ELF-1 (cell line): Measurements from ENCODE around the gene PNMA8A.
"Not testable (repeated sequence)": the region's sequence is repeated elsewhere in the genome, so short reads cannot be mapped to it uniquely, and the experiment has no call there.

Experiments used
- DNase-seq: peaks from one replicate; pipeline ENCODE4 v3.0.0-alpha.2; 2016; ENCODE audit warnings: low read depth, low spot score

The PNMA8A gene, protein sequence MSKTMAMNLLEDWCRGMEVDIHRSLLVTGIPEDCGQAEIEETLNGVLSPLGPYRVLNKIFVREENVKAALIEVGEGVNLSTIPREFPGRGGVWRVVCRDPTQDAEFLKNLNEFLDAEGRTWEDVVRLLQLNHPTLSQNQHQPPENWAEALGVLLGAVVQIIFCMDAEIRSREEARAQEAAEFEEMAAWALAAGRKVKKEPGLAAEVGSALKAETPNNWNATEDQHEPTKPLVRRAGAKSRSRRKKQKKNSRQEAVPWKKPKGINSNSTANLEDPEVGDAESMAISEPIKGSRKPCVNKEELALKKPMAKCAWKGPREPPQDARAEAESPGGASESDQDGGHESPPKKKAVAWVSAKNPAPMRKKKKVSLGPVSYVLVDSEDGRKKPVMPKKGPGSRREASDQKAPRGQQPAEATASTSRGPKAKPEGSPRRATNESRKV

DNA sequence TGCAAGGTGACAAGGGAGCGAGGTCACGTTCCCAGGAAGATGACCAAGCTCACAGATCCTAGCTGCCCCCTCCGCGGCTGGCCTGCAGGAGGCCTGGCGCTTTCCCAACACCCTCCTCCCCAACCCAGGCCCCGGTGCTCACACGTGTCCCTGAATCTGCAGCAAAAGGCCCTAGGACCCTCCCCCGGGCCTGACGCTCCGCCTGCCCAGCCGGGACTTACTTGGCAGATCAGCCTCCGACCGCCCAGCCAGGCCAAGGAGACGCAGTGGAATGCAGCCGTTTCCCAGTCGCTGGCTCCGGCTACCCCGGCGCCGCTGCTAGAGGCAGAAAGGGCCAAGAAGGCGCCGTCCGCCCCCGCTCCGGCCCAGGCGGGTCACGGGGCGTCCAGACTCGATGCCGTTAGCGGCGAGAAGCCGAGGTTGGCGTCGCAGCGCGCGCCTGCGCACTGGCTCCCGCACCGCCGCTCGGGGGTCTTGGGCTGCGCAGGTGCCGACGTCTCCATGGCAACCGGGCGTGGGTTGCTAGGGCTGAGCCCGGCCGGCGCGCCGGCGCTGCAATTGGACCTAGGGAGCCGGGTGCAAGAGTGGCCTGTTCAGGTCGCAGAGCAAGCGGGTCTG lies at the start of gene PNMA8A:
PNMA8A (minus strand) TSS at position 448 of the 618 bp plus-strand sequence. CDS start 528 bp downstream, outside the sequence.
- peak; percentile 95 for DNase-seq

DNA sequence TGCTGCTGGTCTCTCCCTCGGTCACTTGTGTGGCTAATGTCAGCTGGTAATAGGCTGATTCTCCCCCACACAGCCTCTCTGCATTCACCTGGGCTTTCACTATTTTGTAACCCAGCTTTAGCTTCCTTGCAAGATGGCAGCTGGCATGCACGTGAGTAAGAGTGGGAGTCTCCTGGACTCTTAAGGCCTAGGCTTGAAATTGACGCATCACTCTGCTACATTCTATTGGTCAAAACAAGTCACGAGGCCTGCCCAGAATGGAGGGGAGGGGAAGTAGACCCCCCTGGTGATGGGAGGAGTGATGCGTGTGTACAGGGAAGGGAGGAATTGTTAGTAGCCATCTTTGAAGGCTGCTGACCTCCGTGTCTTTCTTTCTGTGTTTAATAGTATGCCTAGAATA lies 49.3 kb upstream of the PNMA8A start:
- DNase-seq, result peak; percentile 45

DNA sequence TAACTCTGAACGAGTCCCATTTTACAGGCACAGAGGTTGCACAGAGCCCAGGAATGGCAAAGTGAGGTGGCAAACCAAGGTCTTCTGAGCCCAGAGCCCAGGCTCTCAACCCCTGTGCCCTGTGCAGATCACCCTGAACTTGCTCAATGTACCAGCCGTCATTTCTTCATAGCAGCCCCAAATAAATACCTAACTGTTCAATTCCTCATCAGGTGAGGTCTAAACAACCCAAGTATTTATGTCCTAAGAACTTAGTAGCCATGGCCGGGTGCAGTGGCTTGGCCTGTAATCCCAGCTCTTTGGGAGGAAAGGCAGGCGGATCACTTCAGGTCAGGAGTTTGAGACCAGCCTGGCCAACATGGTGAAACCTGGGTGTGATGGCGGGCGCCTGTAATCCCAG lies 46.1 kb upstream of the PNMA8A start:
- DNase-seq, result no peak

DNA sequence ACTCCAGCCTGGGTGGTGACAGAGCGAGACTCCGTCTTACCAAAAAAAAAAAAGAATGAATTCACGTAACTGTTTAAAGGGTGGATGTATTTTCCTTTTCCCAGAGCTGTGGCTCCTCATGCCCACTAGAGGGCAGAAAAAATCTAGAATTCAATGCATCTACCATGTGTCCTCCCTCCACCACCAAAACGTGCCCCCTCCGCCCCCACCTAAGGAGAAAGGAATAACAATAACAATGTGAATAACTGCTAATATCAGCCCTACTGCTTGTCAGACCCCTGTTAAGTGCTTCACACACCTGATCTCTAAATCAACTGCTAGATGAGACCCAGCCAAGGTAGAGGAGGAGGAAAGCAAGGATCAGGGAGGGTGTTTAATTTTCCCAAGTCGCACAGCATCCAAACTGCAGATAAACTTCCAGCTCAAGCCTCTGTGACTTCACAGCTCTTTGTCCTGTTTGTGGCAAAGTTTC lies 44.6 kb upstream of the PNMA8A start:
- DNase-seq, result no peak

DNA sequence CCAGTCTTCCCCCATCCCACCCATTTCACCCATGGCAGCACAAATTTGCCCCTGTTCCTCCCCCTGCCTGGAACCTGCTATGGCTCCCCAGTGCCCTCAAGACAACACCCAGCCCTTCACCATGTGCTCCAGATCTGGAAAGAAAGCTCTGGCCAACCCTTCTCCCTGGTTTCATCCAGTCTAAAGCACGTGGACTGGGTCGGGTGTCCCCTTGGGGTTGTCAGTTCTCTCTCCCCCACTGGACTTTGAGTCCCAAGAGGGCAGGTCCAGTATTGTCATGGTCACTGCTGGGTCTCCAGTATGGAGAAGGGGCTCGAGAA lies 43.9 kb upstream of the PNMA8A start:
- no peak for DNase-seq

DNA sequence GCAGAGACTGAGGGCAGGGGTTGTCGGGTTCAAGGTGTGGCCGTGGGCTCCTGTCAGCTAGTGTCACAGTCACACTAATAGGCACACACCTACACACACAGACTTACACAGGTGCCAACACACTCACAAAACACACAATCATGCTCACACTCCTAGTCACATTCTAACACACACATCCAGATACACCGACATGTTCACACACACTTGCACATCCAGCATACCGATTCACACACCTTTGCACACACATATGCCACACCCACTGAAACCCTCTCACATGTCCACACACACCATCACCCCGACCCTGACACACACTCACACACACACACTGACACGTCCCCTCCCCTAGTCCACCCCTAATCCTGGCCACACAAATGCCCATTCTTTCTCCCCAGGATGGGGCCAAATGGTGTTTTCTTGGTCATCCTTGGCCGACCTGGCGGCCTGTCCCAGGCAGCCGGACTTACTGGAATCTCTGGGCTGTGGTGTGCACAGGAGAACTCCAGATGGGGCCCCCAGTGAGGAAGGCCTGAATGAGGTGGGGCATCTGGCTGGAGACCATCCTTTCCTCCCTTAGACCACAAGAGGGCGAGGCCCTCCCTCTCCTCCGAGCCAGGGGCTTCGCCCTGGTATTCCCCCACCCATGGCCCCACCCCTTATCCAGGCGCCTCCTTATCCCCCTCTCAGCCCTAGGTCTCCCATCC lies 43.4 kb upstream of the PNMA8A start:
- no peak for DNase-seq

DNA sequence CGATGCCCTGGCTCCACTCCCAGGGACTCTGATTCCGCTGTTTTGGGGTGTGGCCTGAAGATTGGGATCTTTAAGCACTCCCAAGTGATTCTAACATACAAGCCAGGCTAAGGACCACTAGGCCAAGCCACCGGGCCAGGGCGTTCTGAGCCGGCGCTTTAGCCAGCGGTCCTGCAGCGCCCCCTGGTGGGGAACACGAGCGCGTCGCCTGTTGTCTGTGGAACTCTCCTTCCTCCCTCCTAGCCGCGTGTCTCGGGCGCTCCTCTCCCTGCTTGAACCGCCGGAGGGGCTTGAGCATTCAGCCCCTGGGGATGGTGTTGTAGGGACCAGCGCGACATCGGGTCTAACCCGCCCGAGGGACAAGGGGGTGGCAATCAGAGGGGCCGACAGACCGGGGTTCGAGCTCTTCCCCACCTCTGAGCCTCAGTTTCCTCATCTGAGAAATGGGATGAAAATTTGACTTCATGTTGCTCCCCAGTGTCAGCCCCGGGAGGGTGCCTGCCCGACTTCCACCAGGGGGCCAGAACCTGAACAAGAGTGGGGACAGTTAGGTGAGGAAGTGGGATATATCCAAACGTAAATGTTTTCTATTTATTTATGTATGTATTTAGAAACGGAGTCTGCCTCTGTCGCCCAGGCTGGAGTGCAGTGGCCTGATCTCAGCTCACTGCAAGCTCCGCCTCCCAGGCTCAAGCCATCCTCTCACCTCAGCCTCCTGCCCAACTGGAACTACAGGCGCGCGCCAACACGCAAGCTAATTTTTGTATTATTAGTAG lies 42.3 kb upstream of the PNMA8A start:
- peak; percentile 86 for DNase-seq

DNA sequence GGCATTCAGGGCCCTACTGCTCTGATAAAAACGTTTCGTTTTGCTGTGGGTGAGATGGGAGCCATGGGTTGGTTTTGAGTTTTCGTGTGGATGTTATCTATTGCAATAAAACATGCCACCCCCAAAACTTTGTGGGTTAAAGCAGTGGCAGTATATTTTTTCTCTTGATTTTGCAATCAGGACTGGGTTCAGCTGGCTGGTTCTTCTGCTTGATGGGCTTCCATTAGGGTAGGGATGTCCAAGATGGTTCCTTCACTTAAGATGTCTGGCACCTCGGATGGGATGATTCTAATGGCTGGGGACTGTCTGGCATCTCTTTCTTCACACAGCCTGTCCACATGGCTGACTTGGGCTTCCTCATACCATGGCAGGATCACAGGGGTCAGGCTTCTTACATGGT lies 39.9 kb upstream of the PNMA8A start:
- DNase-seq, result no peak

DNA sequence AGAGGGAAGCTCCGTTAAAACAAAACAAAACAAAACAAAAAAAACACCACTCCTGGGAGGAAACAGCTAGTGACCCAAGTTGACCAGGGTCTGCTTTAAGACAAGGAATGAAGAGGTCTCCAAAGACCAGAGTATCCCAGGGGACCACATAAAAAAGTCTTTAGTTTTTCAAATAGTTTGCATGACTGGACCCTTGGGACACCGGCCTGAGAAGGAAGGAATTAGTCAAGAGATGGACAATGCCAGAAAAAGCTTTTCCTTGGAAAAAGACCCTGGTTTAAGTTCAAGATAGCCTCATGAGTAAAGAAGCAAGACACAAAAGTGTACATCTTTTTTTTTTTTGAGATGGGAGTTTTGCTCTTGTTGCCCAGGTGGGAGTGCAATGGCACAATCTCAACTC lies 36.8 kb upstream of the PNMA8A start:
- no peak for DNase-seq

DNA sequence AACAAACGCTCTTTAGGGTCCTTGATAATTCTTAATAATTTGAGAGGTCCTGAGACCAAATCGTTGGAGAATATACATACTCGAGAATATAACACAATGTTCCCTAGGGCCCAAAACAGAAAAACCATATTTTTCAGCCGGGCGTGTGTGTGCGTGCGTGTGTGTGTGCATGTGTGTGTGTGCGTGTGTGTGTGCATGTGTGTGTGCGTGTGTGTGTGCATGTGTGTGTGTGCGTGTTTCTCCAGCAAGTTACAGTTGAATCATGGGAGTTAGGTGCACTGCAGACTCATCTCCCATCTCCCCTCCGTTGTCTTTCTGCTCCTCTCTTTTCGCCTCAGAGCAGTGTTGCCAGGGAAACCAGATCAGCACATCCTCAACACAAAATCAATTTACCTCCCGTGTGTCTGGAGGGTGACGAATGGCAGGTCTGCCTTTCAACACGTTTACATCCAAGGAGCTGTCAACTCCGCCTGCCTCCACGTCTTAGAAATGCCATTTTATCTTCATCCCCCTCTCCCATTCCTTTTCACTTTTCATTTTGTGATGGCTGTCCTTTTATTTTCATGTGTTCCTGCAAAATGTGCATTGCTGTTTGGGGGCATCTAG lies 32.6 kb upstream of the PNMA8A start:
- DNase-seq, result peak; percentile 43

DNA sequence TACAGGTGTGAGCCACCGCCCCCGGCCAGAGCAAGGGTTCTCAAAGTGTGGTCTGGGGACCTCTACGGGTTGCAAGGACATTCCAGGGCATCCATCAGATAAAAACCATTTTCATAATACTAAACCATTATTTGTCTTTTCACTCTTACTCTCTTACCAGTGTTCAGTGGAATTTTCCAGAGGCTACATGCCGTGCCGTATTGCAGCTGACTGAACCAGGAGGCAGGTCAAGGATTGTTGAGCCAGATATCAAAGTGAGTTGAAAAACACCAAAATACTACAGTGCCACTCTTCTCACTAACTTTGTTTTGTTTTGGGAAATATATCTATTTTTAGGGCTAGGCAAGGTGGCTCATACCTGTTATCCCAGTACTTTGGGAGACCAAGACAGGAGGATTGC lies 31.5 kb upstream of the PNMA8A start:
- DNase-seq, result no peak

DNA sequence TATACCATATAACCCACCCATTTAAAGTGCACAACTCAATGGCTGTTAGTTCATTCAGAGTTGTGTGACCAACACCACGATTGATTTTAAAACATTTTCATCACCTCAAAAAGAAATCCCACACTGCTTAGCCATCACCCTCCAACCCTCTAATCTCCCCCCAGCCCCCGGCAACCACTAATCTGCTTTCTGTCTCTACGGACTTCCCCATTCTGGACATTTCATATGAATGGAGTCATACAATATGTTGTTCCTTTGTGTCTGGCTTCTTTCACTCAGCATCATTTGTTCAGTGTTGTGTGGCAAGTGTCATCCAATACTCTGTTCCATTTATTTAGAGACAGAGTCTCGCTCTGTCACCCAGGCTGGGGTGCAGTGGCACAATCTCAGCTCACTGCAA lies 28.3 kb upstream of the PNMA8A start:
- DNase-seq, result no peak

DNA sequence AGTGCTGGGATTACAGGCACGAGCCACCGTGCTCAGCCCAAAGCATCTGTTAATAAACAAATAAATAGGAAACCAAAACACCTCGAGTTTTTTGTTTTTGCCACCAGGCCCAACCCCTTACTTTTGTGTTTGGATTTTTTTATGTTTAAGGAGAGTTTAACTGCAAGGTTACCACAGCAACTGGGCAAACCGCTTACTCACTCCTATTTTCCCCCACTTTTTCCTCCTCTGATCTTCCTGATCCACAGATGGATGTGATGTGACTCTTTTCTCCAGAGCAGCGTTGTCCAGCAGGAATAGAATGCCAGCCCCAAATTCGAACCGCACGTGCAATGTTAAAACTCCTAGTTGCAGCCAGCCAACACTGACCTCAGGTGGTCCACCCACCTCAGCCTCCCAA lies 26.4 kb upstream of the PNMA8A start:
- DNase-seq, result no peak

DNA sequence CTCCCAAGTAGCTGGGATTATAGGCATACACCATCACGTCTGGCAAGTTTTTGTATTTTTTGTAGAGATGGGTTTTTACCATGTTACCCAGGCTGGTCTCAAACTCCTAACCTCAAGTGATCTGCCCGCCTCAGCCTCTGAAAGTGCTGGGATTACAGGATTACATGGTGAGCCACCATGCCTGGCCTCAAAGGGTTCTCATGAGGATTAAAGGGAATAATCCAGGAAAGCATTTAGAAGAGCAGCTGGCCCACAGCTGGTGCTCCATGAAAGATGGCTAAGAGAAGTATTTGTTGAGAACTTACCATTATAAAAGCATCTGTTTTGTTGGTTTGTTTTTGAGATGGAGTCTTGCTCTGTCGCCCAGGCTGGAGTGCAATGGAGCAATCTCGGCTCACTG lies 25.5 kb upstream of the PNMA8A start:
- DNase-seq, result not testable (repeated sequence)

DNA sequence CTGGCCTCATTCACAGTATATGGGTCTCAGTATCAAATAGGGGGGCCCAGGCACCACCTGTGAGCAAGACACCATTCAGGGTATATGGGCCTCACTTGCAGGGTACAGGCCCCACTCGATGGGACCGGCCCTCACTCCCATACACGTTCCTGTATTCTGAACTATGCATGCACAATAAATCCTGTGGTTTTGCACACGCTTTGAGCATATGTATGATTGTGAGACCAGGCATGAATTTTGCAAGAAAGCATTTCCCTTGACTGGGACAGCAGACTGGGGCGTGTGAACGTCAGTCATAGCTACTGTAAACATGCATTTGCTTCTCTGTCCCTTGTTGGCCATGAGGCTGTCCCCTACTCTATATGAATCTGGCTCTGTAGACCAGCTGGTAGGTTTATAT lies 24.9 kb upstream of the PNMA8A start:
- no peak for DNase-seq

DNA sequence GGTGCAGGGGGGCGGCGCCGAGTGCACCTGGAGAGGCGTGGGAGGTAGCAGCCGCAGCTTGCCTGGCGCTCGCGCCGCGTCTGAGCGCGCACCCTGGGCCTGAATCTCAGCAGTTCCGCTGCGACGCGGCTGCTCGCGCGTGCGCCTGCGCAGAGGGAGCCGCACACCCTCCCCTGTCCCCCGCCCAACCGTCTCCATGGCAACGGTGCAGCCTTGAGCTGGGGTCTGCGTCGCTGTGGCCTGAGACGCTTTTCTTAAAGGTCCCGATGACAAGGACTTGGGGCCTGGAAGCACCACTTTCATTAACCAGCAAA lies 24.4 kb upstream of the PNMA8A start, which contains the start of gene PNMA8B:
PNMA8B (minus strand) TSS at position 82 of the 314 bp plus-strand sequence. CDS start 402 bp downstream, outside the sequence.
- peak; percentile 96 for DNase-seq

DNA sequence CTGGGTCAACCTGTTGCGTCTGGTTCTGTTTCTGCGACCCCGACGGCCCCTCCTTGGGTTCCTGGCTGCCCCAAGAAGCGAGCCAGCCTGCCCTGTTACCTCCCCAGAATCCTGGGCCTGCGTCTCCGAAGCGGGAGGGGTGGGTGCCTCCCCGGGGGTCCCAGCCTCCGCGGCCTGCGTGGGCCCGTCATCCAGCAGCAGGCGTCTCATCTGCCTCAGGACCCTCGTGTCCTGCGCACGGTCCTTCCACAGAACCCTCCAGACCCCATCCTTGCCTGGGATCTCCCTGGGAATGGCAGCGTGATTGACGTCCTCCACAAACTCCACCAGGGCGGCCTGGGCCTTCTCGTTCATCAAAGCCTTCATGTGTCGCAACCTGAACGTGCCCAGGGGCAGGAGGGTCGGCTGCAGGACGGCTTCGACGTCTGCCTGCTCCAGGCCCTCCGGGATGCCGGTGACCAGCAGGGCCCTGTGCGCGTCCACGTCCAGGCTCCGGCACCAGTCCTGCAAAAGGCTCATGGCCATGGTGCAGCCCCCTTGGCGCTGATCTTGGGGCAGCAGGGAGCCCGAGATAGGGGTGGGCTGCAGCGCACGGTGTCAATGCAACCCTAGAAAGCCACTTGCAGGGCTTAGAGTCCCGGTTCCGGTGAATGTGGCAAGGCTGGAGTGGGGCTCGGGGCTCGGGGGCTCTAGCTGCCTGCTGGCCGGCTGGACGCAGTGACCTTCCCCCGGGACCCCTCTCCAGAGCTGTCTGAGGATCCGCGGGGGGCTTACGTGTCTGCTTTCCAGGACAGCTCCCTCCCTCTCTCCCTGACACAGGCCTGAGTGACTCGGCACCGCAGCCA lies 23.8 kb upstream of the PNMA8A start:
- peak; percentile 58 for DNase-seq

DNA sequence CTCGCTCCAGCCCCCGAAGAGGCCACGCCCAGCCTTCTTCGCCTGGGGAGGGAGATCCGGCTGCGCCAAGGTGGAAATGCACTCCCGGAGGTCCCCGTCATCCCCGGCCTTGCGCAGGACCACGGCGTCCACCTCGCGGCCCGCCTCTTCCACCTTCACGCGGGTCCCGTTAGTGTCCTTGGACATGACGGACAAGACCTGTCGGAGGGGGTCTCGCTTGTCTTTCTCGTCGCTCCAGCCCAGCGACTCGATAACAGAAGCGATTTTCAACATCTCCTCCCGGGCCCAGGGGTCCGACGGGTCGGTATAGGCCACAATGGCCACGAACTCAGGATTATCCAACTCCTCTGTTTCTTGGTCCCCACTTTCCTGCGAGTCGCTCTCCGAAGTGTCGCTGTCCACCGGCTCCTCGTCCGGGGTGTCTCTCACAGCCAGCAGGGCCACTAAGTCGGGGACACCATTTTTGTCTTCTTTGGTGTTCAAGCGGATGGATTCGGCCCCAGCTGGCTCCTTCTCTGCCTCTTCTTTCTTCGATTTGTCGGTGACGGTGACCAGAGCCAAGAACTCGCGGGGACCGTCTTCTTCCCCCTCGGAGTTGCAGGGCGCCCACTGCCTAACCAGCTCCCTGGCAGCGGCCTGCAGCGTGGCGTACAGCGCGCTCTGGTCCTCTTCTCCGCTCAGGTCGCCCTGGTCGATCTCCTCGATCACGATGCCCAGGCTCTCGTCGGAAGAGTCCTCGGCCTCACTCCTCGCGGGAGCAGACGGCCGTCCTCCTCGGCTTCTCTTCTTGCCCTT lies 23.0 kb upstream of the PNMA8A start:
- no peak for DNase-seq

DNA sequence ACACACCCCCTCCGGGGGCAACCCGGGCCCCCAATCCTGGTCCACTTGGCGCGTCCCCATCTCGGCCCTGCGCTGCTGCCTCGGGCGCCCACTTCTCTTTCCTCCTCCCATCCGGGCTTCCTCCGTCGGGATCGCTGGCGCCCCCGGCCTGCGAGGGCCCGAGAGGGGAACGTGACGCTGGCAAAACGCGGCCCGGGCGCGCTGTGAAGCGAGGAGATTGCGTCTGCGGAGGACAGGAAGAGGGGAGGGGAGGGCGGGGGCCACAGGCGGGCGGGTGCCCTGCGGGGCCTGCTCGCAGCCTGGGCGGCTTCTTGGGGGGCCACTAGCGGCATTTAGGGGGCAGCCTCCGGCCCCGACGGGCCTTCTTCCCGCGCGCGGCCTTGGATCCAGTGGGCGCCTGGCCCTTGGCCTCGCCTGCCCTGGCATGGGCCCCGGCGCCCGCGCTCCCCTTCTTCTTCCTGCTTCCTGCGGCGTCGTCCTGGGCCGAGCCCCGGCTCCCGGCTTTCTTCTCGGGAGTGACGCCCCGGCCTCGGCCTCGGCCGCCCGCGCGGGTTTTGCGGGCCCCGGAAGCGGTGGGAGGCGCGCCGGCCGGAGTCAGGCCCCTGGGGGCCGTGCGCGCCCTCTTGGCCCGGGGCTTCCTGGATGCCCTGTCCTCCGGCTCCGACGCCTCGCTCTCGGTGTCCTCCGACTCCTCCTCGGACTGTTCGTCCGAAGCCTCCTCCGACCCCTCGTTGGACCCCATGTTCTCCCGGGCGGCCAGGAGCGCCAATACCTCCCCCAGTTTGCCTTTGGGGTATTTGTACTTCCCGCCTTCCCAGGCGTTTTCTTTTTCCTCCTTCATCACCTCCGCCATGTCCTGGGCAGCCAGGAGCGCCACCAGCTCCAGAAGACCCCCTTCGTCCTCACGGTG lies 22.1 kb upstream of the PNMA8A start:
- no peak for DNase-seq
